GM18517 (cell line): ENCODE data around the gene COA8.
A peak's percentile ranks its signal among the peaks of the same experiment; 100 is the strongest.
"Not testable (repeated sequence)": the region's sequence is repeated elsewhere in the genome, so short reads cannot be mapped to it uniquely, and the experiment has no call there.

Source experiments
- ATAC-seq: cut with Tn5 transposase; IDR thresholded peaks from one replicate; pipeline ENCODE4 v1.9.1; 2021; ENCODE audit warnings: mild to moderate bottlenecking, moderate library complexity; ENCODE audit not compliant: unreplicated experiment

COA8 gene

GRCh38 chr14:103568952-103569351 lies 6.2 kb downstream of the COA8 start:
- no peak for ATAC-seq

GRCh38 chr14:103569408-103569807 lies 6.6 kb downstream of the COA8 start:
- ATAC-seq: no peak

- no peak for ATAC-seq
Measured at GRCh38 chr14:103574104-103574503, 11.3 kb downstream of the COA8 start.

- ATAC-seq: no peak
Measured at GRCh38 chr14:103574707-103575285, 12.0 kb downstream of the COA8 start.

- no peak for ATAC-seq
Measured at GRCh38 chr14:103576371-103577024, 13.7 kb downstream of the COA8 start.

- ATAC-seq: no peak
Measured at GRCh38 chr14:103578401-103579075, 15.8 kb downstream of the COA8 start.

- no peak for ATAC-seq
Measured at GRCh38 chr14:103581206-103581605, 18.4 kb downstream of the COA8 start.

- ATAC-seq: no peak
Measured at GRCh38 chr14:103581954-103582703, 19.4 kb downstream of the COA8 start.

GRCh38 chr14:103584326-103584915 lies 21.7 kb downstream of the COA8 start:
- no peak for ATAC-seq

- ATAC-seq: peak; percentile 89
Measured at GRCh38 chr14:103593577-103593976, 30.8 kb downstream of the COA8 start.

- no peak for ATAC-seq
Measured at GRCh38 chr14:103594265-103594664, 31.5 kb downstream of the COA8 start.

GRCh38 chr14:103597623-103598377 lies 35.0 kb downstream of the COA8 start:
- no peak for ATAC-seq

- ATAC-seq: no peak
Measured at GRCh38 chr14:103600503-103600902, 37.7 kb downstream of the COA8 start.

GRCh38 chr14:103604620-103605019 lies 41.9 kb downstream of the COA8 start:
- no peak for ATAC-seq

- no peak for ATAC-seq
Measured at GRCh38 chr14:103606963-103607668, 44.4 kb downstream of the COA8 start.

- ATAC-seq: no peak
Measured at GRCh38 chr14:103607822-103608221, 45.1 kb downstream of the COA8 start.

- not testable (repeated sequence) for ATAC-seq
Measured at GRCh38 chr14:103609081-103609480, 46.3 kb downstream of the COA8 start.

- ATAC-seq: no peak
Measured at GRCh38 chr14:103611215-103611614, 48.5 kb downstream of the COA8 start.

- no peak for ATAC-seq
Measured at GRCh38 chr14:103613517-103613916, 50.8 kb downstream of the COA8 start.
